NCI-H1417 (cell line): ENCODE results near the gene NPHS1.

Experiments used
- DNase-seq, 3 experiments: peaks; one replicate each; lab custom pipeline; 2025; lab: John Stamatoyannopoulos, UW

NPHS1 gene

DNA sequence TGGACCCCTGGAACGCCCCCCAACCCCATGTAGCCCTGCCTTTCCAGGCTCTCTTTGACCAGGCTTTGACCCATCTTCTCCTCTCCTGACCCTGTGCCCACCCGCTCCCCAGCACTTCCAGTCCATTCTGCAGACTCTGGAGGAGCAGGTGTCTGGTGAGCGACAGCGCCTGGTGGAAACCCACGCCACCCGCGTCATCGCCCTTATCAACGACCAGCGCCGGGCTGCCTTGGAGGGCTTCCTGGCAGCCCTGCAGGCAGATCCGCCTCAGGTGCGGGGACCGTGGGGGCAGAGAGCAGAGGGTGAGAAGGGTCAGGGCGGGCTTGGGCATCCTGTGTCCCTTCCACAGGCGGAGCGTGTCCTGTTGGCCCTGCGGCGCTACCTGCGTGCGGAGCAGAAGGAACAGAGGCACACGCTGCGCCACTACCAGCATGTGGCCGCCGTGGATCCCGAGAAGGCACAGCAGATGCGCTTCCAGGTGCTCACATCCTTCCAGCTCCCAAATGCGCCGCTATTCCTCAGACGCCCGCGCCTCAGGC is 22.2 kb upstream of the NPHS1 start:
- DNase-seq = no peak

DNA sequence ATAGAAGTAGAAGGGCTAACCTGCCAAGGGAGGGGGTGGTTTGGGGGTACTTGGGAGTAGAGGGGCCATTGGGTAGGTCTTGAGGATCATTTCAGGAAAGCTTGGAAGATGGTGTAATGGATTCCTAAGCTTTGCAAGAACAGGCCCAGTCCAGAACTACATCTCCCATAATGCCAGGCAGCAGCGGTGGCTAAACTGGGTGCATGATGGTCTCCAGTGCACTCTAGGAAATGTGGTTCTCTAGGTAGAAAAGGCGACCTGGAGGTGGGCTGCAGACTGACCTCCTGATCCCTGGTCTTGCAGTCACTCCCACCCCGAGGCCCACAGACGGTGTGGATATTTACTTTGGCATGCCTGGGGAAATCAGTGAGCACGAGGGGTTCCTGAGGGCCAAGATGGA is 19.9 kb upstream of the NPHS1 start:
- no peak for DNase-seq

DNA sequence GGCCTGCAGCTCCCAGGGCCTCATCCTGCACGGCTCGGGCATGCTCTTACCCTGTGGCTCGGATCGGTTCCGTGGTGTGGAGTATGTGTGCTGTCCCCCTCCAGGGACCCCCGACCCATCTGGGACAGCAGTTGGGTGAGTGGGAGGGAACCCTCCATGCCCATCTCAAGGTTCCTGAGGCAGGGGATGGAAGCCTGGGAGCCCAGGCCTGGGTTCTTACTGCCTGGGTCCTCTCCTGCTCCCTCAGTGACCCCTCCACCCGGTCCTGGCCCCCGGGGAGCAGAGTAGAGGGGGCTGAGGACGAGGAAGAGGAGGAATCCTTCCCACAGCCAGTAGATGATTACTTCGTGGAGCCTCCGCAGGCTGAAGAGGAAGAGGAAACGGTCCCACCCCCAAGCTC is 19.3 kb upstream of the NPHS1 start:
- DNase-seq = no peak

DNA sequence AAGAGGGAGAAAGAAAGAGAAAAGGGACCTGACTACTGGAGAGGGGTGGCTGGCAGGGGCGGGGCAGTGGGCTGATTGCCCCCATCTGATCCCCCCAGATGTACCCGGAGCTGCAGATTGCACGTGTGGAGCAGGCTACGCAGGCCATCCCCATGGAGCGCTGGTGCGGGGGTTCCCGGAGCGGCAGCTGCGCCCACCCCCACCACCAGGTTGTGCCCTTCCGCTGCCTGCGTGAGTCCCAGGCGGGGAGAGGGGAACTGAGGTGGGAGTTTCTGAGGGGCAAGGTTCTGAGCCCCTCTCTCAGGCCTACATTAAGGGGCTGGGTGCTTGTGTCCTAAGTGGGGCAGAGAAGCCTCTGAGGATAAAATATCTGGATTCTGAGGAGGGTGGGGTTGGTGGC is 18.5 kb upstream of the NPHS1 start:
- no peak for DNase-seq

DNA sequence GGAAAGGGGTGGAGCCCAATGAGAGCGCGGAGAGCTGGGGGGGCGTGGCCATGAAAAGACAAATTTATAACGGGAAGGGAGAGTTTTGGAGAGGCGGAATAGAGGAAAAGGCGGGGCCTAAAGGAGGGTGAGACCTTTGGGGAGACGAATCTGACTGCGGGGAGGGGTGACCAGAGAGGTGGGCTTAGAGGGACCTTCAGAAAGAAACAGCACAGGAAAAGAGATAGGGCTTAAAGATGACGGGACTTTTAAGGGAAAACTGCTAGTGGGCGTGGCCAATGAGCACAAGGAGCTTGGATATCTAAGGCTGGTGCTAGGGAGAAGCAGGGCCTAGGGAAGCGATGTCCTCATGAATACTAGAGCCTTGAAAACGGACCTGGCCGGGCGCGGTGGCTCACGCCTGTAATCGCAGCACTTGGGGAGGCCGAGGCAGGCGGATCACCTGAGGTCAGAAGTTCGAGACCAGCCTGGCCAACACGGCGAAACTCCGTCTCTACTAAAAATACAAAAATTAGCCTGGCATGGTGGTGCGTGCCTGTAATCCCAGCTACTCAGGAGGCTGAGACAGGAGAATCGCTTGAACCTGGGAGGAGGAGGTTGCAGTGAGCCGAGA is 17.9 kb upstream of the NPHS1 start:
- DNase-seq = peak in 1 of 3 experiments; percentile 94

DNA sequence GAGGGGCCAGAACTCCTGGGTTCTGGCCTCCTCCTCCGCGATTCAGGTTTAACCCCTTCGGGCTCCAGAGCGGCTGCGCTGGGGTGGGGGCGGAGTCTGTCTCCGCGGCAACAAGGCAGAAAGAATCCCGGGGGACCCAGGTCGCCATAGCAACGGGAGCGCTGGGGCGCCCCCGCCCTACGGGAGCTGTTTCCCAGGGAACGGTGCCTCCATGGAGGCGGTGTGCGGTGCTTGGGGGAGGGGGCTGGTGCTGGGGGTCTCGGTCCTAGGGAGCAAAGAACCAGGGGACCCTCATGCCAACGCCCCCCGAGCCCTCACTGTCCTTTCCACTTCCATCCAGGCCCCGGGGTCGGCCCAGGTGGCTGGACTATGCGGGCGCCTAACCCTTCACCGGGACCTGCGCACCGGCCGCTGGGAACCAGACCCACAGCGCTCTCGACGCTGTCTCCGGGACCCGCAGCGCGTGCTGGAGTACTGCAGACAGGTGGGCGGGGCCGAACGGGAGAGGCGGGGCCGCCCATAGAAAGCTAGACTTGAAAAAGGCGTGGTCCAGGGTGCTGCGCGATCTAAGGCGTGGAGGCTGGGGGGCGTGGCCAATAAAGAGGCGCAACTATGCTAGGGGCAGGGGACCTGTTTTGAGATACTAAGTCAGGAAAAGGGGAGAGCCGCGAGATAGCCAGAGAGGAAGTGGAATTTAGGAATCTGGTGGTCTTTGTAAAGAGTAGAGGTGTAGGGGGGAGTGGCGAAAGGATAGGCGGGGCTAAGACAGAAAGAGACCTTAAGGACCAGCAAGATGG is 17.2 kb upstream of the NPHS1 start:
- peak; percentile 91 to 97 (median 96) for DNase-seq

DNA sequence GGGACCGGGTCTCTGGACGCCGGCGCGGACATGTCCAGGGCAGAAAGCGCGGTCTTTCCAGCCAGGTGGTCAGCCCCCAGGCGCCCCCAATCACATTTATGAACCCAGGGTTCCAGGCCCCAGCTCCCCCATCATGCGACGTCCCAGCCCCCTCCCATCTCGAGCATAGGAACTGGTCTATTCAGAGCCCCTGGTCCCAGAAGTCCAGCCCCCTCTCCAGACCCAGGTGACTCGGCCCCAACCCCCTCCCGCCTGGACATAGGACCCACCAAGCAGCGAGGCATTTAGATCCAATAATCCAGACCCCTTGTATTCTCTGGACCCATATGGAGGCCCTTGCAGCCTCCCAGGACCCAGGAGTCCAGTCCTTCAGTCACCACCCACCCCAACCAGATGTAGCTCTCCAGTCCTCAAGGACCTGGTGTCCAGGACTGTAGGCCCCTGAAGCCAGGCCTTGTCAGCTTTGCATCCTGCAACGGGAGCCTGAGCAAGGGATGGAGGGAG is 16.6 kb upstream of the NPHS1 start:
- DNase-seq = no peak

DNA sequence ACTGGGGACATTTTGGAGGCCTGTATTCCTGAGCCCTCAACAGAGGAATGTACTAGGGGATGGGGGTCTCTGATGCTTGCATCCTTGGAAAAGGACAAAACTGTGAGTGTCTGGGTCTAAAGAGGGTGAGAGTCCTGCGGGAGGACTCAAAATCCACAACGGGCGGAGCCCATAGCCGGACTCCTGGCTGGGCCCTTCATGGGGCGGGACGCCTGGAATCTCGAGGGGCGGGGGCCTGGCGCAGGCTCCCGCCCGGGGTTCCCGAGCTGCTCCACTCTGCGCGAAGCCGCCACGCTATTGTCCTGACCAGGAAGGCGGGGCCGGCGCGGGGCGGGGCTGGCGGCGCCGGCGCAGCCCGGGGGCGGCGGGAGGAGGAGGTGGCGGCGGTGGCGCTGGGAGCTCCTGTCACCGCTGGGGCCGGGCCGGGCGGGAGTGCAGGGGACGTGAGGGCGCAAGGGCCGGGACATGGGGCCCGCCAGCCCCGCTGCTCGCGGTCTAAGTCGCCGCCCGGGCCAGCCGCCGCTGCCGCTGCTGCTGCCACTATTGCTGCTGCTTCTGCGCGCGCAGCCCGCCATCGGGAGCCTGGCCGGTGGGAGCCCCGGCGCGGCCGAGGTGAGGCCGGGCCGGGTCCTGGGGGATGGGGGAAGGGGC is 16.0 kb upstream of the NPHS1 start, which contains the start of gene APLP1:
Gene APLP1 (plus strand): TSS at position 403 of the 651 bp plus-strand sequence. CDS start 63 bp downstream, at position 466.
- DNase-seq = peak; percentile 81 to 93 (median 82)

DNA sequence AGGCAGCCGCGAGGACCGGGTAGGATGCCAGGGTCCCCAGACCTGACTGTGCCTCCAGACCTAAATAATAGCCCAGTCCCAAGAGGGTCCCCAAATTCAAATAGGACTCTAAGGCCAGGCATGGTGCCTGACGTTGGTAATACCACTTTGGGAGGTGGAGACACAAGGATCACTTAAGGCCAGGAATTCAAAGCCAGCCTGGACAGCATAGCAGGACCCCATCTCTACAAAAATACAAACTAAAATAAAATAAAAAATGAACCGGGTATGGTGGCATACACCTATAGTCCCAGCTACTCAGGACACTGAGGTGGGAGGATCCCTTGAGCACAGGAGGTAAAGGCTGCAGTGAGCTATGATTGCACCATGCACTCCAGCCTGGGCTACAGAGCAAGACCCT is 10.7 kb upstream of the NPHS1 start:
- no peak for DNase-seq

DNA sequence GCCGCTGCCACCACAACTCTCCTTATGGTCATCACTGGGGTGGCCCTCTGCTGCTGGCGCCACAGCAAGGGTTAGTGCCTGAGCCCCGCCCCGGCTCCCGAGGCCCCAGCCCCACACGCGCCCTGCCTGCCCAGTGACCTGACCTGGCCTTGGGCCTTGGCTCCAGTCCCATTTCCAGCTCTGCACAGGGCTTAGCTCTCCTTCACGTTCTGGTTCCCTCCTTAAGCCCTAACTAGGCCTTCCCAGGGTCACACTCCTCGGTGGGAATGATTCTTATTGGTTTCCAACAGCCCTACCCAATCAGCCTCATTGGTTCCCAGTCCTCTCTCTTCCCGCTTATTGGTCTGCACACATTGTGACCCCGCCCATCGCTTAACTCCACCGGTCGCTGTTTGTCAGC is 10.2 kb upstream of the NPHS1 start:
- DNase-seq = no peak

DNA sequence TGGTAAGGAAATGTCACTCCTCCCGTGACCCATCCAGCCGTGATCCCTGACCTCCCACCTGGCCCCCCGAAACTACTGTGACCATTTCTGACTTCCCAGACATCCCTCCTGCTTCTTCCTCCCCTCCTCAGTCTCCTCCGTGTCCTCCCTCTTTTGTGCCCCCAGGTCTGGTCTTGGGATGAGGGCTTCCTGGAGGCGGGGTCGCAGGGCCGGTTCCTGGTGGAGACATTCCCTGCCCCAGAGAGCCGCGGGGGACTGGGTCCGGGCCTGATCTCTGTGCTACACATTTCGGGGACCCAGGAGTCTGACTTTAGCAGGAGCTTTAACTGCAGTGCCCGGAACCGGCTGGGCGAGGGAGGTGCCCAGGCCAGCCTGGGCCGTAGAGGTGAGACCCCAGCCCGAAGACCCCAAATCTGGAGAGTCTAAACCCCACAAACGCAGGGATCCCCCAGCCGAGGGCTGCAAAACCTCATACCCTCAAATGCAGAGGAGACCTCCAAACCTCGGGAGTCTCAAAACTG is 9.4 kb upstream of the NPHS1 start:
- DNase-seq = no peak

DNA sequence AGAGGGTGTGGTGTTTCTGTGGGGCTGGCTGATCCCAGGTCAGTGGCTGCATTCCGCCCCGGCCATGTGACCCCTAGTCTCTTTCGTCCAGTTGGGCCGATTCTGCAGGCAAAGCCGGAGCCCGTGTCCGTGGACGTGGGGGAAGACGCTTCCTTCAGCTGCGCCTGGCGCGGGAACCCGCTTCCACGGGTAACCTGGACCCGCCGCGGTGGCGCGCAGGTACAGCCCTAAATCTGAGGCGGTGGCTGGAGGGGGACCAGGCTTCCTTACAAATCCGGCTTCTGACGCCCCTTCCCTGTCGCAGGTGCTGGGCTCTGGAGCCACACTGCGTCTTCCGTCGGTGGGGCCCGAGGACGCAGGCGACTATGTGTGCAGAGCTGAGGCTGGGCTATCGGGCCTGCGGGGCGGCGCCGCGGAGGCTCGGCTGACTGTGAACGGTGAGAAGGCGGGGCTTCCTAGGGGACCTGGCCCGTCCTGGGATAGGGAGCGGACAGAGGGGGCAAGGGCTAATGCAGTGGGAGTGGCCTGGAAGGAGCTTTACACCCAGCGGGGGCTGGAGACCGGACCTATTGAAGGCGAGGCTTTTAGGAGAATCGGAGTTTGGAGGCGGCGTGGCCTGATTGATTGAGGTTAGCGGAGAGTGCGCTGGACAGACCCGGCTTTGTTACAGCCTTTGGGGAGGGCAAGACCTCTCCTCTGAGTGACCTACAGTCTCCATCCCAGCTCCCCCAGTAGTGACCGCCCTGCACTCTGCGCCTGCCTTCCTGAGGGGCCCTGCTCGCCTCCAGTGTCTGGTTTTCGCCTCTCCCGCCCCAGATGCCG is 8.7 kb upstream of the NPHS1 start:
- DNase-seq = no peak

DNA sequence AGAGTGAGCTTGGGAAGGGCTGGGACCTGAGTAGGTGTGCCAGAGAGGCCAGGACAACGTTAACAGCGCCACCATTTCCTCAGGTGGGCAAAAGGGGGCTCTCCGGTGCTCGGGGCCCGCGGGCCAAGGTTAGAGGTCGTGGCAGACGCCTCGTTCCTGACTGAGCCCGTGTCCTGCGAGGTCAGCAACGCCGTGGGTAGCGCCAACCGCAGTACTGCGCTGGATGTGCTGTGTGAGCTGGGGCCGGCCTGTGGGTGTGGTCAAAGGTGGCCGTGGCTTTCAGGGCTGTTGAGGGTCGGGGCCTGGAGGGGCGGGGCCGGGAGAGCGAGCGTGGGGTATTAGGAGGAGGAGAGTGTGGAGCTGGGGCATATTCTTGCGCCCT is 8.1 kb upstream of the NPHS1 start:
- DNase-seq = no peak

DNA sequence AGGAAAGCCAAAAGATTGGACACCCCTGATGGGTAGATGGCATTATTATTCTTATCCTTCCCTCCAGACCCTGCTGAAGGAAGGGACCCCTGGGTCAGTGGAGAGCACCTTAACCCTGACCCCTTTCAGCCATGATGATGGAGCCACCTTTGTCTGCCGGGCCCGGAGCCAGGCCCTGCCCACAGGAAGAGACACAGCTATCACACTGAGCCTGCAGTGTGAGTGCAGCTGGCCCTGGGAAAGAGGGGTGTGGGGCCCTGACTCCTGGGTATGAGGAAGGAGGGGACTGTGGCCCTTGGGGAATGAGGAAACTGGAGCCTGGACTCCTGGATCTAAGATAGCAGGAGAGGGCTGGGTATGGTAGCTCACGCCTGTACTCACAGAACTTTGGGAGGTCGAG is 7.1 kb upstream of the NPHS1 start:
- DNase-seq = no peak

DNA sequence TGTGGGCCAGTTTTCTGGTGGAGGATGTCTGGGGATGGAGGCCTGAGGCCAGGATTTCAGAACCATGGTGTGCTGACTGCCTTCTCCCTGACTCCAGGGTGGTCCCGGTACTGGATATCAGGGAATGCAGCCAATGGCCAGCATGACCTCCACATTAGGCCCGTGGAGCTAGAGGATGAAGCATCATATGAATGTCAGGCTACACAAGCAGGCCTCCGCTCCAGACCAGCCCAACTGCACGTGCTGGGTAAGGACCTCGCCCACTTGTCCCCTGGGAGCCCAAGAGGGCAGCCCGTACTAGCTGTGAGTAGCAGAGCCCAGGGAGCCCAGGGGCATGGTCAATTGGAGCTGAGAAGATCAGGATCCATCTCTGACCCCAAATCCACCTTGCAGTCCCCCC is 6.0 kb upstream of the NPHS1 start:
- DNase-seq = no peak

DNA sequence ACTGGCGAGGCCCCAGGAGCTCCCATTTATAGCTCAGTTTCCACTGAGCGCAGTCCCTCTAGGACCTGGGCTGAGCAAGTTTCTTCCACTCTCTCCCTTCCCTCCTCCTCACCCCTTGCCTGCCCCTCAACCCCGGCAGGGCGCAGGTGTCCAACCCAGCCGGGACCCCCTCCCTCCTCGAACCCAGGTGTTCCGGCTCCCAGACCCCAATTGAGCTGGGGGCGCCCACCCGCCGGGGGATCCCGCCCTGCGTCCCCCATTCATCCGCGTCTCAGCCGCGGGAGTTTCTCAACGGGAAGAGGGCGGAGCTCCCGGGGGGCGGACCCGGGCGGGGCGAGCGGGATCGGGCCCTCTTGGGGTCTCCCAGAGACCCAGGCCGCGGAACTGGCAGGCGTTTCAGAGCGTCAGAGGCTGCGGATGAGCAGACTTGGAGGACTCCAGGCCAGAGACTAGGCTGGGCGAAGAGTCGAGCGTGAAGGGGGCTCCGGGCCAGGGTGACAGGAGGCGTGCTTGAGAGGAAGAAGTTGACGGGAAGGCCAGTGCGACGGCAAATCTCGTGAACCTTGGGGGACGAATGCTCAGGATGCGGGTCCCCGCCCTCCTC is 4.3 kb upstream of the NPHS1 start, which contains the start of gene KIRREL2:
Gene KIRREL2 (plus strand): TSS at position 366 of the 604 bp plus-strand sequence. CDS start 209 bp downstream, at position 575.
- DNase-seq = peak in 2 of 3 experiments; percentile 32 to 48

DNA sequence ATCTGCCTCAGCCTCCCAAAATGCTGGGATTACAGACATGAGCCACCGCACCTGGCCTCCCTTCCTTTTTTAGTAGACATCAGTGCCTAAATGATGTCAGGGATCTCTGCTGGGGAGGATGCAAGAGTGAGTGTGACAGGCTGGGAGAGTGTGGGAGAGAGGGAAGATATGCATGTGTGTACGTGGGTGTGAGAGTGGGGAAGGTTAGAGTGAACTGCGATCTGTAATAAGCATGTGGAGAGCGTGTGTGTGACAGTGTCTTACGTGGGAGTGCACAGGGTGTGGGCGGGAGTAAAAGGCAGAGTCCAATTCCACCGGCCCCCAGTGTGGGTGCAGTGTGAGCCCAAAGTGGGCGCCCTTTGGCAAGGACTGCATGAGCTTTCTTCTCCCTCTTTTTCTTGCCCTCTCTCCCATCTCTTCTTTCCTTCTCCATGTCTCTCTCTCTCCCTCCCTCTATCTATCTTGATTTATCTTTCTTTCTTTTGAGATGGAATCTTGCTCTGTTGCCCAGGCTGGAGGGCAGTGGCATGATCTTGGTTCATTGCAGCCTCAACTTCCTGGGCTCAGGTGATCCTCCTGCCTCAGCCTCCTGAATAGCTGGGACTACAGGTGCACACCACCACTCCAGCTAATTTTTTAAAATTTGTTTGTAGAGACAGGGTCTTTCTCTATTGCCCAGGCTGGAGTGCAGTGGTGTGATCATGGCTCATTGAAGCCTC is 893 bp upstream of the NPHS1 start:
- no peak for DNase-seq

DNA sequence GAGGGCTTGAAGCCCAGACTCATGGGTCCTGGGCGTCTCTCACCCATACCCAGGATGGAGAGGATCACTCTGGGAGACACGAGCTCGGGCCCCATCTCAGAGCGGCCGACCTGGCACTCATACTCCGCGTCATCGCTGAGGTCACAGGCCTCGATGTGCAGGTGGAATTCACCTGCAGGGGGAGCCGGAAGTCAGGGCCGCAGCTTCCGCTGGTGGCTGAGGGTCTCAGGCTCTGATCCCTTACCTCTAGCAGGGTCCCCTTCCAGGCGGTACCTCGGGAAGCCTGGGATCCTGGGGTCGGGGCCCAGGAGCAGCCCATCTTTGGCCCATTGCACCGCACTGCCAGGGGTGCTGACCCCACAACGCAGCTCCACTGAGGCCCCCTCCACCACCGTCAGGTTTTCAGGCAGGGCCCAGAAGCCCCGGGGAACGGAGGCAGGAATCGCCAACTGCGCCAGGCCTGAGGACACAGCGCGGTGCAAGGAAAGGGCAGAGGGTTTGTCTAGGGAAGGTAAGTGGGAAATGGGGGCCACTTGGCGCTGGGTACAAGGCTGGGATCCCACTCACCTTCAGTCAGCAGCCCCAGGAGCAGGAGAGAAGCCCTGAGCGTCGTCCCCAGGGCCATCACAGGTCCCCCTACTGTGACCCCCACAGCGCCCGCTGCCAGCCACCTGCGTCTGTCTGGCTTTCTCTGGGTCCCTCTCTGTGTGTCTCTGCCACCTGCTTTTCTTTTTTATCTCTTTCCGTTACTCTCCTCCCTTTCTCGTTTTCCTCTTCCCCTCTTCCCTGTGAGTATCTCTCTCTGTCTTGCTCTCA is 883 bp downstream of the NPHS1 start:
- DNase-seq = peak in 1 of 3 experiments; percentile 2

DNA sequence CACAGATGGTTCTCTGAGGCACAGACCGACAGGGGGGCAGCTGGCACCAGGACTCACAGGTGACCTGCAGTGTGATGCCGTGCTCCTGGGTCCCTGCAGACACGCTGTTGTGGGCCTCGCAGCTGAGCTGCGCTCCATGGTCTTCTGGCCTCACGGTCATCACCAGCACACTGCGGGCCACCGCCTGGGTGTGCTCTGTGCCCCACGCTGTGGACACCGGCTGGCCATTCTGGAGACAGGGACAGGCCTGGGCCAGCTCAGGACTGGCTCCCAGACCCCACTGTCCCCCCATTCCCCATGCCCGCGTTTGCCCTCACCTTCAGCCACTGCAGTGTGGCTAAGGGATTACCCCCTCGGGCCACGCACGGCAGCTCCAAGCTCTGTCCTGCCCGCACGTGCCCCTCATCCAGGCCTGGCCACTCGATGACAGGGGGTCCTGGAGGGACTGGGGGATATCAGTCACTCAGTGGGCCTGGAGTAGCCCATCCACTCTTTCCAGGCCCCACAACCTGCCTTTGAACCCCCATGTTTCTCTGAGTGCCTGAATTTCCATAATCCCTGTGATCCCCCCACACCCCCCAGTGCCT is 3.3 kb downstream of the NPHS1 start:
- DNase-seq = no peak
